Activated CD4-positive, alpha-beta memory T cell treated with anti-CD3 and anti-CD28 coated beads for 36 hours (primary cell): ENCODE results near the gene NAP1L1. TPM values are rescaled to one million over a fixed set of nuclear protein-coding genes. Genes with fewer than 3 reads are reported as not detected.

Source experiments
- CTCF ChIA-PET: fragments of 350-600 bp; sonication (Branson Sonifier 250); formaldehyde crosslinking; loops from one replicate; lab custom pipeline; 2021; ENCODE audit warnings: antibody characterized with exemption, inconsistent platforms; lab: Charles Lee
- POLR2A ChIA-PET: fragments of 350-600 bp; sonication (Branson Sonifier 250); formaldehyde crosslinking; loops from one replicate; lab custom pipeline; 2021; ENCODE audit warnings: antibody characterized with exemption; lab: Charles Lee
- DNase-seq: peaks from one replicate; pipeline ENCODE4 v3.0.0-alpha.2; 2020
- H3K27ac Mint-ChIP-seq: one replicate; pipeline ENCODE4 v1.8.0; 2021; ENCODE audit warnings: mixed read lengths
- H3K27me3 Mint-ChIP-seq: one replicate; pipeline ENCODE4 v1.8.0; 2021; ENCODE audit warnings: mixed read lengths
- H3K36me3 Mint-ChIP-seq: one replicate; pipeline ENCODE4 v1.8.0; 2021; ENCODE audit warnings: mixed read lengths
- H3K4me1 Mint-ChIP-seq: one replicate; pipeline ENCODE4 v1.8.0; 2021; ENCODE audit warnings: low read depth, mixed read lengths
- H3K4me3 Mint-ChIP-seq: one replicate; pipeline ENCODE4 v1.8.0; 2021; ENCODE audit warnings: mild to moderate bottlenecking, mixed read lengths
- H3K9me3 Mint-ChIP-seq: one replicate; pipeline ENCODE4 v1.8.0; 2021; ENCODE audit warnings: mixed read lengths
- intact Hi-C: fragments of 100-400 bp; cut with micrococcal nuclease; formaldehyde crosslinking; loops from one replicate; pipeline ENCODE4 v1.15.1; 2023
- total RNA-seq, 2 experiments: library from RNA; stranded (reverse); gene quantifications; one replicate each; pipeline ENCODE4 v1.2.3, GENCODE V29; 2021

Gene NAP1L1
- total RNA-seq, 2 experiments from 2014 or later, result 889 to 895 TPM

- POLR2A ChIA-PET, result interaction anchor here (0.7 kb wide), 1 partner anchor 268 kb away, joined by 3 read pairs; no protein-coding TSS in a partner anchor
- Mint-ChIP-seq H3K4me3 (no peak overlapping the region), H3K27ac (no peak overlapping the region), H3K36me3 (peaks cover 43% of the 10 kb centered on the region), H3K4me1 (peaks cover 67% of the 10 kb centered on the region), H3K27me3 (no peaks in the 10 kb centered on the region), H3K9me3 (peaks cover 11% of the 10 kb centered on the region)
- intact Hi-C loops, result loop anchor here (2.0 to 10.0 kb wide), 4 partner anchors 18 to 984 kb away; partner anchors contain the start of gene E2F7
- peak; percentile 17 for DNase-seq
- CTCF ChIA-PET, result interaction anchor here (0.8 to 2.1 kb wide), 2 partner anchors 267 to 596 kb away, joined by 3 to 11 read pairs; partner anchors contain the start of gene BBS10
Observed at GRCh38 chr12:76080729-76081415, 3.6 kb downstream of the NAP1L1 start.

DNA sequence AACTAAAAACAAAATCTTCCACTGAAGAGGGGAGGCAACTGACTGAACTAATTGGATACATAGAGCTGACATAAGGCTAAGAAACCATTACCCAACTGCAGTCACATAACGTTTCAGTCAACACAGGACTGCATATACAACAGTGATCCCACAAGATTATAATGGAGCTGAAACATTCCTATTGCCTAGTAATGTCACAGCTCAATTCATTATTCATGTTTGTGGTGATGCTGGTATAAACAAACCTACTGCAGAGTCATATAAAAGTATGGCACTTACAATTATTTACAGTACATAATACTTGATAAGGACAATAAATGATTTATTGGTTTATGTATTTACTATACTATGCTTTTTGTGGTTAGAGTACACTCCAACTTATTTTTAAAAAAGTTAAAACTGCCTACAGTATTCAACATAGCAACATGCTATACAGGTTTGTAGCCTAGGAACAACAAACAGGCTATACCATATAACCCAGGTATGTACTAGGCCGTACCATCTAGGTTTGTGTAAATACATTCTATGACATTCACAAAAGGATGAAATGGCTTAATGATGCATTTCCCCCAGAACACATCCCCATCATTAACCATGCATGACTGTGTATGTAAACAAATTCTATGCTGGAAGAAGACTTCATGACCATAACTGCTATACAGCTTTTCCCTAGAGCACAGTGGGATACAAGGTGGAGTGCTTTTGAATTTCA lies 4.3 kb downstream of the NAP1L1 start:
- Mint-ChIP-seq H3K36me3 (peaks cover 43% of the 10 kb centered on the region), H3K4me3 (no peak overlapping the region), H3K4me1 (peaks cover 65% of the 10 kb centered on the region), H3K27me3 (no peaks in the 10 kb centered on the region), H3K9me3 (peaks cover 11% of the 10 kb centered on the region), H3K27ac (no peak overlapping the region)
- ChIA-PET POLR2A (interaction anchor here (0.7 kb wide), 1 partner anchor 268 kb away, joined by 3 read pairs; no protein-coding TSS in a partner anchor), CTCF (interaction anchor here (2.1 kb wide), 1 partner anchor 268 kb away, joined by 11 read pairs; the partner anchor contains the start of gene BBS10)
- intact Hi-C loops, result loop anchor here (2.0 to 10.0 kb wide), 4 partner anchors 17 to 985 kb away; partner anchors contain the start of gene E2F7
- no peak for DNase-seq

DNA sequence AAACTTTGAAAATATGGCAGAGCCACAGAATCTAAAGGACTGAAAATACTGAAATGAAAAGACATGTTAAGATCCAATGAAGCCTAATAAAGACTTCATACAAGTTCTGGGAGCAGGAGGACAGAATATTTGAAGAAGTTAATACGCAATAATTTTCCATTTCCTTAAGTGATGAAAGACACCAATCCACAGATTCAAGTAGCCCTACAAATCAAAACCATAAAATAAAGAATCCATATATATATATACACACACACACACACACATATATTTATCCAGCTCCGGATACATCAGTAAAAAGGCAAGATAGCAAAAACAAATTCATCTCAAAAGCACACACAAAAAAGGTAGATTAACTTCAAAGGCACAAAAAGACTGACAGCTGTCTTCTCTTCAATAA lies 5.7 kb downstream of the NAP1L1 start:
- no peak overlapping the region for H3K27ac Mint-ChIP-seq
- DNase-seq, result no peak
- CTCF ChIA-PET, result no interaction called here
- POLR2A ChIA-PET, result interaction anchor here (0.7 kb wide), 1 partner anchor 481 kb away, joined by 3 read pairs; the partner anchor contains the start of gene OSBPL8
- peaks cover 11% of the 10 kb centered on the region for H3K9me3 Mint-ChIP-seq
- H3K27me3 Mint-ChIP-seq, result no peaks in the 10 kb centered on the region
- H3K4me3 Mint-ChIP-seq, result no peak overlapping the region
- intact Hi-C loops, result no loop called here
- H3K36me3 Mint-ChIP-seq, result peaks cover 41% of the 10 kb centered on the region
- H3K4me1 Mint-ChIP-seq, result peaks cover 73% of the 10 kb centered on the region

- ChIA-PET CTCF (interaction anchor here (0.8 kb wide), 1 partner anchor 83 kb away, joined by 3 read pairs; no protein-coding TSS in a partner anchor), POLR2A (interaction anchor here (1.0 kb wide), 1 partner anchor 83 kb away, joined by 5 read pairs; no protein-coding TSS in a partner anchor)
- H3K4me3 Mint-ChIP-seq, result no peak overlapping the region
- H3K27me3 Mint-ChIP-seq, result no peaks in the 10 kb centered on the region
- H3K4me1 Mint-ChIP-seq, result peaks cover 77% of the 10 kb centered on the region
- peaks cover 11% of the 10 kb centered on the region for H3K9me3 Mint-ChIP-seq
- no peak for DNase-seq
- peaks cover 44% of the 10 kb centered on the region for H3K36me3 Mint-ChIP-seq
- H3K27ac Mint-ChIP-seq, result no peak overlapping the region
- intact Hi-C loops, result no loop called here
Observed at GRCh38 chr12:76075448-76075847, 9.0 kb downstream of the NAP1L1 start.

GRCh38 chr12:76074701-76075336 lies 9.7 kb downstream of the NAP1L1 start:
- H3K4me1 Mint-ChIP-seq, result peaks cover 77% of the 10 kb centered on the region
- H3K9me3 Mint-ChIP-seq, result peaks cover 9% of the 10 kb centered on the region
- DNase-seq, result no peak
- ChIA-PET CTCF (interaction anchor here (0.6 to 0.9 kb wide), 2 partner anchors 38 to 529 kb away, joined by 3 to 4 read pairs; no protein-coding TSS in a partner anchor), POLR2A (interaction anchor here (1.0 kb wide), 1 partner anchor 84 kb away, joined by 5 read pairs; no protein-coding TSS in a partner anchor)
- no peaks in the 10 kb centered on the region for H3K27me3 Mint-ChIP-seq
- intact Hi-C loops, result no loop called here
- no peak overlapping the region for H3K27ac Mint-ChIP-seq
- H3K4me3 Mint-ChIP-seq, result no peak overlapping the region
- H3K36me3 Mint-ChIP-seq, result peaks cover 43% of the 10 kb centered on the region

DNA sequence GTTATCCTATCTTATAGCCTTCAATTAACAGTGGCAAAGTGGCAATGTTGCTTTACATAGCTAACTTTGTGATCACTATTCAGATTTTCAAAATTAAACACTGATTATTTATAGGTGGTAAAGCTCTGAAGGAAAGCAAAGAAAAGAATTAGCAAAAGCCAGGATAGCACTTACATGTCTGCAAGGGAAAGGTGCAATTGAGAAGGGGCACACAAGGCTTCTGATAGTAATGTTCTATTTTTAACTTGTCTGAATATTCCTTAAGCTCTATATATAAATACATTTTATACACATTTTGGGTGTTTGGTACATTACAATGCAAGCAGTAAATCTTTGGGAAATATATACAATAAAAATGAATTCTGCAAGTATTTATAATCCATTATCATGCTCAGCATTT lies 10.9 kb downstream of the NAP1L1 start:
- POLR2A ChIA-PET, result no interaction called here
- CTCF ChIA-PET, result no interaction called here
- Mint-ChIP-seq H3K4me3 (no peak overlapping the region), H3K4me1 (peaks cover 74% of the 10 kb centered on the region), H3K27ac (no peak overlapping the region), H3K36me3 (peaks cover 42% of the 10 kb centered on the region), H3K9me3 (peaks cover 2% of the 10 kb centered on the region), H3K27me3 (no peaks in the 10 kb centered on the region)
- intact Hi-C loops, result no loop called here
- no peak for DNase-seq

DNA sequence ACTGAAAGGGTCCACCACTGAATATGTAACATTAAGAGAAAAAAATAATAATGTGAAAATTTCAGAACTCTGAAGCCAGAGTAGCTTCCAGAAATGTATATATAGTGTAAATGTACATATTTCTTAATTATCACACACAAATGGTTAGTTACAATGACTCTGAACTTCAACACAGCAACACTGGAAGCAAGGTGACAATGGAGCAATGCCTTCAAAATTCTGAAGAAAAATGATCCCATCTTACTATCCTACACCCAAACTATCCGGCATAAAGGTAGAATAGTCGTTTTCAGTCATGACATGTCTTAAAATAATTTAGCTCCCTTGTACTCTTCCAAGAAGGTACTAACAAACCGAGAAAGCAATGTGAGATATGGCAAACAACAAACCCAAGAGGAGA lies 11.9 kb downstream of the NAP1L1 start:
- Mint-ChIP-seq H3K27me3 (no peaks in the 10 kb centered on the region), H3K4me3 (no peak overlapping the region), H3K9me3 (no peaks in the 10 kb centered on the region), H3K36me3 (peaks cover 47% of the 10 kb centered on the region), H3K27ac (no peak overlapping the region), H3K4me1 (peaks cover 74% of the 10 kb centered on the region)
- DNase-seq, result no peak
- CTCF ChIA-PET, result no interaction called here
- POLR2A ChIA-PET, result no interaction called here
- intact Hi-C loops, result no loop called here

DNA sequence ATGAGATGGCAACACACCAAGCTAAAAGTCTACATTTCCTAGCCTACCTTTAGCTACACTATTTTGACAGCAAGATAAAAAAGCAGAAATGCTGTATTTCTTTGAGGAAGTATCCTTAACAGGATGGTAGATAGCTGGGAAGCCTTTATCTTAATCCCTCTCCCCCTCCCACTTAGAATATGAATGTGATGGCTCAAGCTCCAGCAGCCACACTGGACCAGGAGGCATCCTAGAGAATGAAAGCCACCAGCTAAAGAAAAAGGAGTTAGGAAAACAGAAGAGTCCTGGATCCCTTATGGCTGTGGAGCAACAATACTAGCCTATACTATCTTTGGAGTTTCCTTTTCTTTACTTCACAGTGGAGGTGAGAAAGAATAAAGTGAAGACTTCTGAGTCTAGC lies 15.1 kb downstream of the NAP1L1 start:
- H3K4me3 Mint-ChIP-seq, result no peak overlapping the region
- intact Hi-C loops, result no loop called here
- peak overlapping the region; percentile 62 for H3K27ac Mint-ChIP-seq
- H3K9me3 Mint-ChIP-seq, result peaks cover 13% of the 10 kb centered on the region
- H3K27me3 Mint-ChIP-seq, result no peaks in the 10 kb centered on the region
- H3K36me3 Mint-ChIP-seq, result peaks cover 76% of the 10 kb centered on the region
- ChIA-PET POLR2A (no interaction called here), CTCF (interaction anchor here (1.2 kb wide), 1 partner anchor 278 kb away, joined by 3 read pairs; no protein-coding TSS in a partner anchor)
- peaks cover 57% of the 10 kb centered on the region for H3K4me1 Mint-ChIP-seq
- DNase-seq, result no peak

DNA sequence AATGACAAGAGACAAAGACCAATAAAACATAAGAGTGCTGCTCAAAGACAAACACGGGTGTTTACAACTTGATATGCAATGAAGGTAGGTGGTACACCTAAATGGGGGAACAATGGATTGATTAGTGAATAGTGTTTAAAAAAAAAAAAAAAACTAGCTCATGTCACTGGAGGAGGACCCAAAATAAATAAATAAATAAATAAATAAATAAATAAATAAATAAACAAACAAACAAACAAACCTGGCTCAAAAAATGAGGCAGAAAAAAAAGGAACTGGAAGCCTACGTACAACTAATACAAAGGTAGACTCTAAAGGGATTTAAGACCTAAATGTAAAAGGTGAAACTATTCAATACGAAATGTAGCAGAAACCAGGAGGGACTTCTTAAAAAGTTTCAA lies 18.6 kb downstream of the NAP1L1 start:
- intact Hi-C loops, result no loop called here
- Mint-ChIP-seq H3K9me3 (peaks cover 13% of the 10 kb centered on the region), H3K27me3 (no peaks in the 10 kb centered on the region), H3K27ac (no peak overlapping the region), H3K36me3 (peaks cover 79% of the 10 kb centered on the region), H3K4me3 (no peak overlapping the region), H3K4me1 (peaks cover 46% of the 10 kb centered on the region)
- no peak for DNase-seq
- CTCF ChIA-PET, result interaction anchor here (0.8 kb wide), 1 partner anchor 16 kb away, joined by 3 read pairs; no protein-coding TSS in a partner anchor
- POLR2A ChIA-PET, result no interaction called here

GRCh38 chr12:76064904-76065303 lies 19.6 kb downstream of the NAP1L1 start:
- intact Hi-C loops, result no loop called here
- CTCF ChIA-PET, result interaction anchor here (1.5 kb wide), 1 partner anchor 392 kb away, joined by 4 read pairs; no protein-coding TSS in a partner anchor
- H3K27ac Mint-ChIP-seq, result peak overlapping the region; percentile 19

GRCh38 chr12:76060111-76060510 lies 24.4 kb downstream of the NAP1L1 start:
- Mint-ChIP-seq H3K27ac (no peak overlapping the region), H3K4me1 (peaks cover 24% of the 10 kb centered on the region), H3K4me3 (no peak overlapping the region), H3K27me3 (no peaks in the 10 kb centered on the region), H3K36me3 (peaks cover 64% of the 10 kb centered on the region), H3K9me3 (peaks cover 5% of the 10 kb centered on the region)
- DNase-seq, result no peak
- CTCF ChIA-PET, result no interaction called here
- POLR2A ChIA-PET, result no interaction called here
- intact Hi-C loops, result no loop called here

More at GRCh38 chr12:76064904-76065303, 19.6 kb downstream of the NAP1L1 start:
- Mint-ChIP-seq H3K4me3 (no peak overlapping the region), H3K4me1 (peaks cover 44% of the 10 kb centered on the region), H3K36me3 (peaks cover 82% of the 10 kb centered on the region), H3K9me3 (peaks cover 13% of the 10 kb centered on the region), H3K27me3 (no peaks in the 10 kb centered on the region)
- POLR2A ChIA-PET, result interaction anchor here (0.7 kb wide), 1 partner anchor 281 kb away, joined by 4 read pairs; no protein-coding TSS in a partner anchor
- no peak for DNase-seq
